CD4-positive, alpha-beta T cell (primary cell): ENCODE results near the gene LECT2. TPM values are rescaled to one million over a fixed set of nuclear protein-coding genes. Genes with fewer than 3 reads are reported as not detected.

ENCODE experiments used
- ATAC-seq: fragments of 200-7000 bp; cut with Tn5 transposase; one replicate; pipeline ENCODE4 v1.10.0; 2022; ENCODE audit warnings: mild to moderate bottlenecking; ENCODE audit not compliant: poor library complexity
- CTCF ChIA-PET: fragments of 350-600 bp; sonication (Branson Sonifier 250); formaldehyde crosslinking; loops from one replicate; lab custom pipeline; 2021; ENCODE audit warnings: antibody characterized with exemption, inconsistent platforms; lab: Charles Lee
- POLR2A ChIA-PET: fragments of 350-600 bp; sonication (Branson Sonifier 250); formaldehyde crosslinking; loops from one replicate; lab custom pipeline; 2021; ENCODE audit warnings: antibody characterized with exemption, inconsistent platforms; lab: Charles Lee
- DNase-seq, 14 experiments: peaks; one replicate each; pipeline ENCODE4 v3.0.0-alpha.2; 2013 to 2020; ENCODE audit warnings: mixed read lengths in 2 of 14
- H3K27ac ChIP-seq, 2 donors: one replicate each; pipeline versions ENCODE4 v1.5.1 to v1.7.0; 2013; ENCODE audit warnings: low read length in 2 of 2, low read depth in 1 of 2, mild to moderate bottlenecking in 1 of 2
- H3K27me3 ChIP-seq, 2 experiments: 1 replicate in 1 of 2; 2 replicates in 1 of 2; pipeline versions ENCODE4 v1.6.1 to v1.7.0; 2013; ENCODE audit warnings: low read length in 2 of 2, control low read depth in 1 of 2, mild to moderate bottlenecking in 1 of 2, moderate library complexity in 1 of 2; ENCODE audit not compliant: insufficient read depth in 2 of 2, control insufficient read depth in 1 of 2
- H3K36me3 ChIP-seq: one replicate; pipeline ENCODE4 v1.6.1; 2013; ENCODE audit warnings: low read length, control low read depth; ENCODE audit not compliant: insufficient read depth
- H3K4me1 ChIP-seq: one replicate; pipeline ENCODE4 v1.6.1; 2013; ENCODE audit warnings: low read length, control low read depth; ENCODE audit not compliant: insufficient read depth
- H3K4me3 ChIP-seq: one replicate; pipeline ENCODE4 v1.5.1; 2013; ENCODE audit warnings: mild to moderate bottlenecking, low read length, moderate library complexity
- H3K9me3 ChIP-seq, 2 experiments: 1 replicate in 1 of 2; 2 replicates in 1 of 2; pipeline versions ENCODE4 v1.6.1 to v1.7.0; 2013; ENCODE audit warnings: low read length in 2 of 2, mild to moderate bottlenecking in 2 of 2, control low read depth in 1 of 2, moderate library complexity in 1 of 2; ENCODE audit not compliant: control insufficient read depth in 1 of 2, insufficient read depth in 1 of 2
- H3K27ac Mint-ChIP-seq: one replicate; pipeline ENCODE4 v1.8.0; 2020; ENCODE audit warnings: mixed read lengths
- H3K27me3 Mint-ChIP-seq: one replicate; pipeline ENCODE4 v1.8.0; 2021; ENCODE audit warnings: mixed read lengths
- H3K36me3 Mint-ChIP-seq: one replicate; pipeline ENCODE4 v1.8.0; 2021; ENCODE audit warnings: low read depth, mixed read lengths
- H3K4me1 Mint-ChIP-seq: one replicate; pipeline ENCODE4 v1.8.0; 2021; ENCODE audit warnings: low read depth, mixed read lengths
- H3K4me3 Mint-ChIP-seq: one replicate; pipeline ENCODE4 v1.8.0; 2020; ENCODE audit warnings: mild to moderate bottlenecking, mixed read lengths
- H3K9me3 Mint-ChIP-seq: one replicate; pipeline ENCODE4 v1.8.0; 2020; ENCODE audit warnings: mixed read lengths
- CTCF ChIP-seq: fragments of 200-600 bp; IDR thresholded peaks from one replicate; pipeline ENCODE4 v1.8.0; 2022; ENCODE audit warnings: antibody characterized with exemption, mild to moderate bottlenecking
- intact Hi-C, 2 experiments: fragments of 100-400 bp; cut with DNase I in 1 of 2; cut with micrococcal nuclease in 1 of 2; formaldehyde crosslinking; loops; one replicate each; pipeline versions ENCODE4 v1.15.1 to v1.9.0; 2023 to 2025; cut with DNase I, micrococcal nuclease
- total RNA-seq, 174 experiments: library from RNA in 2 of 174; stranded (reverse) in 2 of 174; gene quantifications; one replicate each; pipeline ENCODE4 v1.2.3 and lab custom pipeline; 2021 to 2026

The LECT2 gene
- total RNA-seq, 2 experiments from 2014 or later = not detected

DNA sequence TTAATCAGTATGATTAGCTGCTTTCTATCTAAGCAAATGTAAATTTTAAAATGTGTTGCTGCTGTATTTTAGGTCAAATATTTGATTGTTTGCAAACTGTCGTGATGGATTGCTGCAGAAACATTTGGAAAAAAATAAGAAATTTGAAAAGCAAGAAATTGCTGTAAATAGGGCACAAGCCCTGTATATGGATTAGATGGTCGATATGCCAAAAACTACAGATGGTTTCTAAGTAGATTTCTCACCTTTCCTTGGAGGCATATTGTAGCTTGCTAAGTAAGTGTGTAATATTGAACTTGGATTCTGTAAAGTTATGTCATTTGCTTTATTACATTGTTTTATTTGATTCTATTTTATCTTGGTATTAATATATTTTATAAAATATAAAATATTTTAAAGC is 13.1 kb downstream of the LECT2 start:
- Mint-ChIP-seq H3K4me3 (no peak overlapping the region), H3K4me1 (no peaks in the 10 kb centered on the region), H3K9me3 (no peaks in the 10 kb centered on the region), H3K27me3 (peaks cover 37% of the 10 kb centered on the region), H3K36me3 (no peaks in the 10 kb centered on the region), H3K27ac (no peak overlapping the region)
- no peak for TF ChIP-seq CTCF
- no peak overlapping the region for H3K27ac ChIP-seq
- DNase-seq (no peak), ATAC-seq (no peak)
- no peak overlapping the region for H3K4me3 ChIP-seq
- H3K9me3 ChIP-seq = no peaks in the 10 kb centered on the region
- POLR2A ChIA-PET = no interaction called here
- H3K27me3 ChIP-seq = peaks cover 0 to 11% of the 10 kb centered on the region in 2 experiments
- no peaks in the 10 kb centered on the region for H3K36me3 ChIP-seq
- no peaks in the 10 kb centered on the region for H3K4me1 ChIP-seq
- CTCF ChIA-PET = no interaction called here
- intact Hi-C loops = loop anchor here in 1 of 2 experiments (10.0 kb wide), 1 partner anchor 233 kb away; no protein-coding TSS in a partner anchor

DNA sequence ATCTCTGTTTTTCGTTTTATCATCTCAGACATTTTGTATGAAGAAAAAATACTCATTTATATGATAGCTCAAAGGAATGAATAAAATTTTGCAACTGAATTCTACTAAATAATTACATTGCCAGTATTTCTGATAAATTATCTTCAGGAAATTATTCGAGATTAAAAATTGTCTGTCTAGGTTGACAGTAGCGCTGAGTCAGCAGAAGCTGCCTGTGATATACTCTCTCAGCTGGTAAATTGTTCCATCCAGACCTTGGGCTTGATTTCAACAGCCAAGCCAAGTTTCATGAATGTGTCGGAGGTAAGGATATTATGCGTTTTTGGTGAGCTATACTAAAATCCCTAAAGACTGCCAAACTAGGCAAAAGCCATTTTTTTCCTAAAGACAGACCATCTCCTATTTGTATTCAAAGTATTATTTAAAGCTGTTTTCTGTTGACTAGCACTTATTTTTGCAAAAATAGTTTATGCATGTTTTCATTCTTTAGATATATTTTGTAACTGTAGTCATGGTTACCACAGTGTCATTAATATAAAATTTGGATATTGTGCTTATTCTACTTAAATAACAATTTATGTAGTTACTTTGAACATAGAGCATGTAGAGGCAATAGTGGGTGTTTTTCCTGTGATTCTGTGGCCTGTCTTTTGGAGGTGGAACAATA is 17.4 kb downstream of the LECT2 start:
- H3K27ac Mint-ChIP-seq = no peak overlapping the region
- intact Hi-C loops = no loop called here

GRCh38 chr5:135934939-135935338 is 19.8 kb downstream of the LECT2 start:
- TF ChIP-seq CTCF = no peak
- Histone ChIP-seq H3K36me3 (no peaks in the 10 kb centered on the region), H3K4me3 (no peak overlapping the region), H3K9me3 (peaks cover 0 to 10% of the 10 kb centered on the region in 2 experiments), H3K4me1 (no peaks in the 10 kb centered on the region), H3K27ac (no peak overlapping the region), H3K27me3 (peaks cover 12 to 31% of the 10 kb centered on the region in 2 experiments)
- ChIA-PET CTCF (no interaction called here), POLR2A (no interaction called here)
- Mint-ChIP-seq H3K9me3 (no peaks in the 10 kb centered on the region), H3K4me1 (no peaks in the 10 kb centered on the region), H3K4me3 (no peak overlapping the region), H3K27ac (no peak overlapping the region), H3K27me3 (peaks cover 53% of the 10 kb centered on the region), H3K36me3 (no peaks in the 10 kb centered on the region)
- DNase-seq (no peak), ATAC-seq (no peak)
- intact Hi-C loops = no loop called here

More for the DNA sequence above, 17.4 kb downstream of the LECT2 start:
- Histone ChIP-seq H3K27me3 (peaks cover 0 to 15% of the 10 kb centered on the region in 2 experiments), H3K27ac (no peak overlapping the region), H3K4me1 (no peaks in the 10 kb centered on the region), H3K9me3 (peaks cover 0 to 4% of the 10 kb centered on the region in 2 experiments), H3K4me3 (no peak overlapping the region), H3K36me3 (no peaks in the 10 kb centered on the region)
- Mint-ChIP-seq H3K4me1 (no peaks in the 10 kb centered on the region), H3K4me3 (no peak overlapping the region), H3K9me3 (no peaks in the 10 kb centered on the region), H3K36me3 (no peaks in the 10 kb centered on the region), H3K27me3 (peaks cover 48% of the 10 kb centered on the region)
- POLR2A ChIA-PET = no interaction called here
- DNase-seq = no peak
- CTCF ChIA-PET = no interaction called here
- TF ChIP-seq CTCF = no peak
- ATAC-seq = no peak
